MM.1S (cell line): ENCODE results near the gene PLEKHH1.

Experiments used
- DNase-seq: peaks from one replicate; pipeline ENCODE4 v3.0.0-alpha.2; 2015
- H2AFZ ChIP-seq: fragments of 300-600 bp; sonication (generic); 2 replicates; pipeline ENCODE4 v1.6.0; 2016; ENCODE audit warnings: antibody characterized with exemption, low read length
- H3F3A ChIP-seq: fragments of 300-600 bp; sonication (generic); 2 replicates; pipeline ENCODE4 v1.6.1; 2016; ENCODE audit warnings: mild to moderate bottlenecking, antibody characterized with exemption, low read length, moderate library complexity, mixed read lengths; ENCODE audit not compliant: insufficient read depth
- H3K27ac ChIP-seq: fragments of 300-600 bp; sonication (generic); 2 replicates; pipeline ENCODE4 v1.5.1; 2016; ENCODE audit warnings: mild to moderate bottlenecking, low read length
- H3K27me3 ChIP-seq: fragments of 300-600 bp; sonication (generic); replicated peaks from 2 replicates; pipeline ENCODE4 v1.6.0; 2016; ENCODE audit warnings: low read length; ENCODE audit not compliant: insufficient read depth
- H3K36me3 ChIP-seq: fragments of 300-600 bp; sonication (generic); replicated peaks from 2 replicates; pipeline ENCODE4 v1.6.1; 2016; ENCODE audit warnings: mild to moderate bottlenecking, low read length, mixed read lengths; ENCODE audit not compliant: insufficient read depth
- H3K4me1 ChIP-seq: fragments of 300-600 bp; sonication (generic); 2 replicates; pipeline ENCODE4 v1.6.1; 2016; ENCODE audit warnings: low read length, mixed read lengths
- H3K4me2 ChIP-seq: fragments of 300-600 bp; sonication (generic); 2 replicates; pipeline ENCODE4 v1.6.0; 2016; ENCODE audit warnings: low read depth, low read length
- H3K4me3 ChIP-seq: fragments of 300-600 bp; sonication (generic); 2 replicates; pipeline ENCODE4 v1.5.1; 2016; ENCODE audit warnings: low read length, mixed read lengths
- H3K79me2 ChIP-seq: fragments of 300-600 bp; sonication (generic); 2 replicates; pipeline ENCODE4 v1.6.1; 2016; ENCODE audit warnings: mixed run types, low read length, mixed read lengths
- H3K9ac ChIP-seq: fragments of 300-600 bp; sonication (generic); 2 replicates; pipeline ENCODE4 v1.6.1; 2016; ENCODE audit warnings: low read length, mixed read lengths
- H3K9me2 ChIP-seq: fragments of 300-600 bp; sonication (generic); replicated peaks from 2 replicates; pipeline ENCODE4 v1.6.1; 2016; ENCODE audit warnings: mild to moderate bottlenecking, low read length, mixed read lengths; ENCODE audit not compliant: insufficient read depth
- H3K9me3 ChIP-seq: fragments of 300-600 bp; sonication (generic); replicated peaks from 2 replicates; pipeline ENCODE4 v1.6.1; 2016; ENCODE audit warnings: mild to moderate bottlenecking, low read length, mixed read lengths; ENCODE audit not compliant: insufficient read depth
- H4K20me1 ChIP-seq: fragments of 300-600 bp; sonication (generic); 2 replicates; pipeline ENCODE4 v1.6.1; 2016; ENCODE audit warnings: mild to moderate bottlenecking, low read length, moderate library complexity, mixed read lengths; ENCODE audit not compliant: insufficient read depth
- CTCF ChIP-seq: fragments of 300-600 bp; sonication (generic); IDR thresholded peaks from 2 replicates; pipeline ENCODE4 v1.5.1; 2016; ENCODE audit warnings: antibody characterized with exemption, low read length, mixed read lengths
- EZH2 ChIP-seq: fragments of 300-600 bp; sonication (generic); optimal IDR thresholded peaks from 2 replicates; pipeline ENCODE3; 2017; ENCODE audit warnings: low read depth, mild to moderate bottlenecking, antibody characterized with exemption, low read length, mixed read lengths
- EZH2phosphoT487 ChIP-seq: fragments of 300-600 bp; sonication (generic); IDR thresholded peaks from 2 replicates; pipeline ENCODE4 v1.6.1; 2018; ENCODE audit warnings: antibody characterized with exemption, low read length

The PLEKHH1 gene

DNA sequence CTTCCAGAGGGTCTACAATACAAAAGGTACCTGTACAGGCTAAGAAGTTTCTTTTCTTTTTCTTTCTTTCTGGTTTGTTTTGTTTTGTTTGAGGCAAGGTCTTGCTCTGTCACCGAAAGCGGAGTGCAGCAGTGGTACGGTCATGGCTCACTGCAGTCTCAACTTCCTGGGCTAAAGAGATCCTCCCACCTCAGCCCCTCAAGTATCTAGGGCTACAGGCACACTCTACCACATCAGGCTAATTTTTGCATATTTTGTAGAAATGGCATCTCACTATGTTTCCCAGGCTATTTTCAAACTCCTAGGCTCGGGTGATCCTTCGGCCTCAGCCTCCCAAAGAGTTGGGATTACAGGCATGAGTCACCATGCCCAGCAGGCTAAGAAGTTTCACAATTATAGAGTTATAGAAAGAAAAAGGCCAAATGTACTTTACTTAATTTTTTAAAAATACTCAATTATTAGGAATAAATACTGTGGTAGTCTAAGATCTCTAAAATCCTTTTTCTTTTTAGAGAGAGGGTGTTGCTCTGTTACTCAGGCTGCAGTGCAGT, 70.0 kb downstream of the PLEKHH1 start:
- Histone ChIP-seq H3K9me2 (no peaks in the 10 kb centered on the region), H3K4me2 (no peak overlapping the region), H3K27me3 (no peaks in the 10 kb centered on the region), H3K9ac (no peak overlapping the region), H3K4me1 (no peaks in the 10 kb centered on the region), H3F3A (no peaks in the 10 kb centered on the region), H4K20me1 (no peaks in the 10 kb centered on the region), H3K9me3 (no peaks in the 10 kb centered on the region), H2AFZ (no peak overlapping the region), H3K27ac (no peak overlapping the region), H3K36me3 (no peaks in the 10 kb centered on the region), H3K79me2 (no peaks in the 10 kb centered on the region), H3K4me3 (no peak overlapping the region)
- no peak for DNase-seq
- TF ChIP-seq CTCF = no peak
- TF ChIP-seq EZH2 = no peak
- no peak for TF ChIP-seq EZH2phosphoT487

DNA sequence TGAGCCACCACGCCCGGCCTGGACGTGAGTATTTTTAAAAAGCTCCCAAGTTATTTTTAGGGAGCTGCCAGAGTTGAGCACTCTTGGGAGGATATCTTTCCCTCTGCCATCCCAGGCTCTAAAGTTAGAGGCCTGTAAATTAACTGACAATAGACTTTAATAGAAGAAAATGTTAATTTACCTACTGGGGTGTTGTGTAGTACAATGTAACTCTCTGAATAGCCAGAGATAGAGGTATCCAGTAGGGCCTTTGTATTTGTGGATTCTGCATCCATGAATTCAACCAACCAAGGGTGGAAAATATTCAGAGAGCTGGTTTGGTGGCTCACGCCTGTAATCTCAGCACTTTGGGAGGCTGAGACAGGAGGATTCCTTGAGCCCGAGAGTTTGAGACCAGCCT, 74.6 kb downstream of the PLEKHH1 start:
- no peak for DNase-seq
- H3K9me2 ChIP-seq = no peaks in the 10 kb centered on the region
- no peaks in the 10 kb centered on the region for H3K4me1 ChIP-seq
- no peak overlapping the region for H3K9ac ChIP-seq
- H3K36me3 ChIP-seq = no peaks in the 10 kb centered on the region
- no peak overlapping the region for H3K4me3 ChIP-seq
- no peaks in the 10 kb centered on the region for H3K79me2 ChIP-seq
- no peak overlapping the region for H3K27ac ChIP-seq
- no peaks in the 10 kb centered on the region for H4K20me1 ChIP-seq
- no peaks in the 10 kb centered on the region for H3K9me3 ChIP-seq
- no peak overlapping the region for H3K4me2 ChIP-seq
- TF ChIP-seq EZH2phosphoT487 (no peak), EZH2 (no peak), CTCF (no peak)
- H2AFZ ChIP-seq = no peak overlapping the region
- H3K27me3 ChIP-seq = no peaks in the 10 kb centered on the region
- no peaks in the 10 kb centered on the region for H3F3A ChIP-seq

DNA sequence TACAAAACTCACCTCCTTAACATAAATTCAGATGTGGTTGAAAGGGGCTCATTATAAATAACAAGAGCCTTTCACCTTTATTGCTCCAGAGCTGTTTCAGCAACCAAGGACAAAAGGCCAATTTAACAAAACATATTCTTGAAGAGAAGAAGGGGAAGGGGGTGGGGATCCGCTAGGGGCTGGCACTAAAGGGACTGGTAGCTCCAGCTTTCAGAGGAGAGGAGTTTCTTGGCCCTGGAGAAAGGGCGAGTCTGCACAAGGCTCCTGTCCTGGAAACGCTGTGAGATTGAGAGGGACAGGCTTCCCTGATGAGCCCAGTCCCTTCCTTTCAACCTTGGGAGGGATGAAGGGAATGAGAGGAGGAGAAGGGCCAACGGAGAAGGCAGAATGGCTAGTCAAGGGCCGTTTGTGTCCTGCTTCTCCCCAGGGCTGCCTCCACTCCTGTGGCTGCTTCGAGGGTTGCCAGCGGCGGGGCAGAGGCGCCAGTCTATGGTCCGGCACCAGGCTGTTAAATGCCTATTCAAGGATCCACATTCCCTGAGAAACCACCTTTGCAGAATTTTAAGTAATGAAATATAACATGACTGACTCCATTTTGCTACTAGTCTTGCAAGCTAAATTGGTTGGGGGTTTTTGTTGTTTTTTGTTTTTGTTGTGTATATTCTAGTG, 76.7 kb downstream of the PLEKHH1 start:
- Histone ChIP-seq H3K9me3 (no peaks in the 10 kb centered on the region), H3K27me3 (no peaks in the 10 kb centered on the region), H3K36me3 (no peaks in the 10 kb centered on the region), H3K4me1 (no peaks in the 10 kb centered on the region), H2AFZ (no peak overlapping the region), H3F3A (no peaks in the 10 kb centered on the region), H3K9ac (no peak overlapping the region), H3K79me2 (no peaks in the 10 kb centered on the region), H4K20me1 (no peaks in the 10 kb centered on the region), H3K9me2 (no peaks in the 10 kb centered on the region), H3K4me3 (no peak overlapping the region), H3K4me2 (no peak overlapping the region), H3K27ac (no peak overlapping the region)
- DNase-seq = no peak
- no peak for TF ChIP-seq EZH2
- TF ChIP-seq EZH2phosphoT487 = no peak
- TF ChIP-seq CTCF = no peak
